Hepatocyte (in vitro differentiated cells): ENCODE measurements around the gene MRPL38. TPM values are rescaled to one million over a fixed set of nuclear protein-coding genes. Genes with fewer than 3 reads are reported as not detected.

Source experiments
- DNase-seq: peaks from one replicate; pipeline ENCODE4 v3.0.0-alpha.2; 2016; ENCODE audit warnings: low spot score
- H2AFZ ChIP-seq: fragments of 200-600 bp; sonication (generic); 2 replicates; pipeline ENCODE4 v1.6.0; 2016; ENCODE audit warnings: antibody characterized with exemption, mild to moderate bottlenecking
- H3K27ac ChIP-seq: fragments of 200-600 bp; sonication (generic); 2 replicates; pipeline ENCODE4 v1.5.1; 2016; ENCODE audit warnings: mild to moderate bottlenecking
- H3K27me3 ChIP-seq: fragments of 200-600 bp; sonication (generic); 2 replicates; pipeline ENCODE4 v1.6.1; 2016
- H3K36me3 ChIP-seq: fragments of 200-600 bp; sonication (generic); replicated peaks from 2 replicates; pipeline ENCODE4 v1.5.1; 2016; ENCODE audit warnings: low read depth; ENCODE audit not compliant: insufficient read depth
- H3K4me1 ChIP-seq: fragments of 200-600 bp; sonication (generic); 2 replicates; pipeline ENCODE4 v1.5.1; 2016; ENCODE audit warnings: mild to moderate bottlenecking, moderate library complexity; ENCODE audit not compliant: insufficient read depth
- H3K4me2 ChIP-seq: fragments of 200-600 bp; sonication (generic); 2 replicates; pipeline ENCODE4 v1.6.0; 2016
- H3K4me3 ChIP-seq: fragments of 200-600 bp; sonication (generic); 2 replicates; pipeline ENCODE4 v1.5.1; 2016; ENCODE audit warnings: mild to moderate bottlenecking
- H3K79me2 ChIP-seq: fragments of 200-600 bp; sonication (generic); 2 replicates; pipeline ENCODE4 v1.6.0; 2017; ENCODE audit warnings: mild to moderate bottlenecking
- H3K9me2 ChIP-seq: fragments of 200-600 bp; sonication (generic); replicated peaks from 2 replicates; pipeline ENCODE4 v1.6.0; 2017; ENCODE audit warnings: mild to moderate bottlenecking; ENCODE audit not compliant: insufficient read depth
- H3K9me3 ChIP-seq: fragments of 200-600 bp; sonication (generic); 2 replicates; pipeline ENCODE4 v1.5.1; 2016; ENCODE audit warnings: low read depth, mild to moderate bottlenecking
- H4K20me1 ChIP-seq: fragments of 200-600 bp; sonication (generic); 2 replicates; pipeline ENCODE4 v1.6.0; 2016; ENCODE audit warnings: mild to moderate bottlenecking; ENCODE audit not compliant: insufficient read depth, poor library complexity, severe bottlenecking
- EZH2 ChIP-seq: fragments of 200-600 bp; sonication (generic); IDR thresholded peaks from 2 replicates; pipeline ENCODE4 v1.6.1; 2016; ENCODE audit warnings: antibody characterized with exemption, mild to moderate bottlenecking, borderline replicate concordance
- EZH2phosphoT487 ChIP-seq: fragments of 200-600 bp; sonication (generic); IDR thresholded peaks from one replicate; pipeline ENCODE4 v1.6.1; 2018; ENCODE audit warnings: antibody characterized with exemption, mild to moderate bottlenecking, low read depth, moderate library complexity; ENCODE audit not compliant: unreplicated experiment, severe bottlenecking
- WGBS: methylation state at CpG from one replicate; pipeline ENCODE4 v1.1.6; 2016; ENCODE audit warnings: low lambda C conversion rate; ENCODE audit errors: missing lambda C conversion rate; 5-methylcytosine and 5-hydroxymethylcytosine counted together
- polyA plus RNA-seq: library from polyadenylated mRNA; unstranded; fragments of >200 nt; fragmentation: Nextera tagmentation; extraction: Ambion mirVana; gene quantifications from 2 replicates; pipeline ENCODE4 v1.2.1, GENCODE V29; 2016
- total RNA-seq: library from RNA; depleted of rRNA; stranded (reverse); fragments of >200 nt; gene quantifications from 2 replicates; pipeline ENCODE4 v1.2.3, GENCODE V29; 2014
- TF ChIP-seq, protein P1 (sequence below): fragments of 200-600 bp; sonication (generic); IDR thresholded peaks from 2 replicates; pipeline ENCODE4 v1.5.1; 2016; ENCODE audit warnings: antibody characterized with exemption, mild to moderate bottlenecking; ENCODE audit not compliant: poor library complexity

Gene MRPL38
- total and polyA plus RNA-seq, 2 experiments from 2014 or later: 50.2 to 124 TPM

DNA sequence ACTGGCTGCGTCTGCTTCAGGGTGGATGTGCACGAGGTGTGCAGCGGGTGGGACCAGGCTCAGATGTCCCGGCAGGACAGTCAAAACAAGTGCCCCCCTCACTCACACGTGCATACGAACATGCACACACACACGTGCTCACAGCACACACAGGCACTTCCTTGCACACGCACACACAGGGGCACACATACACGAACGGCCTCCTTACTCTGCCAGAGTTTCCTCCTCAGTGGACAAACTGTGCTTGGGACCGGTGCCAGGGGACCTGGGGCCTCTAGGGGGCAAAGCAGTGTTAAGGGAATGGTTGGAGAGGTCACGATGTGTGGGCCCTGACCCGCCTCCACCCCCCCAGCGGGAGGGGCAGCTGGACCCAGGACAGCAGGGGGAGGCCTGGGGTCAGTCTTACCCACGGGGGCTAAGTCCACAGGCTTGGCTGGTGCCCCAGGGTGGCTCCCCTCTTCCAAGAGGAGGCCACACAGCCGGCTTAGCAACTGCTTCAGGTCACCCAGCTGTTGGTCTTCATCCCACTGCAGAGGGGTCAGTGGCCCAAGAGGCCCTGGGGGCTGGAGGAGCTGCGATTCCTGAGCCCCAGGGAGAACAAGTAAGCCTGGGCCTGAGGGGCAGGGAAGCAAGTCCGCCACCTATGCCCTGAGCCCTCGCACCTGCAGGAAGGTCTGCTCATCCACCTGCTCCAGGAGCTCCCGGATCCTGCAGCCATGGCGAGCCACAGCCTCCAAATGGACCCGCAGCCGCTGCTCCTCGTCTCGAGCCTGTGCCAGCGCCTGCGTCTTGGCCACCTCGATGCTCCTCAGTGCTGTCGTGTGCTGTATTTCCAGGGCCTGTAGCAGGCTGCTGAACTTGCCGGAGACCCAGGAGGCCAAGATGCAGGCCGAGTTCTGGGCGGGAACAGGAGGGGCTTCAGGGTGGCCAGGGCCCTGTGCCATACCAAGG lies 12.8 kb downstream of the MRPL38 start:
- H3K4me1 ChIP-seq: peaks cover 7% of the 10 kb centered on the region
- H3K27ac ChIP-seq: no peak overlapping the region
- H3K36me3 ChIP-seq: no peaks in the 10 kb centered on the region
- no peaks in the 10 kb centered on the region for H3K9me2 ChIP-seq
- TF ChIP-seq, protein P1, sequence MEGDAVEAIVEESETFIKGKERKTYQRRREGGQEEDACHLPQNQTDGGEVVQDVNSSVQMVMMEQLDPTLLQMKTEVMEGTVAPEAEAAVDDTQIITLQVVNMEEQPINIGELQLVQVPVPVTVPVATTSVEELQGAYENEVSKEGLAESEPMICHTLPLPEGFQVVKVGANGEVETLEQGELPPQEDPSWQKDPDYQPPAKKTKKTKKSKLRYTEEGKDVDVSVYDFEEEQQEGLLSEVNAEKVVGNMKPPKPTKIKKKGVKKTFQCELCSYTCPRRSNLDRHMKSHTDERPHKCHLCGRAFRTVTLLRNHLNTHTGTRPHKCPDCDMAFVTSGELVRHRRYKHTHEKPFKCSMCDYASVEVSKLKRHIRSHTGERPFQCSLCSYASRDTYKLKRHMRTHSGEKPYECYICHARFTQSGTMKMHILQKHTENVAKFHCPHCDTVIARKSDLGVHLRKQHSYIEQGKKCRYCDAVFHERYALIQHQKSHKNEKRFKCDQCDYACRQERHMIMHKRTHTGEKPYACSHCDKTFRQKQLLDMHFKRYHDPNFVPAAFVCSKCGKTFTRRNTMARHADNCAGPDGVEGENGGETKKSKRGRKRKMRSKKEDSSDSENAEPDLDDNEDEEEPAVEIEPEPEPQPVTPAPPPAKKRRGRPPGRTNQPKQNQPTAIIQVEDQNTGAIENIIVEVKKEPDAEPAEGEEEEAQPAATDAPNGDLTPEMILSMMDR: no peak
- TF ChIP-seq EZH2: no peak
- no peak for TF ChIP-seq EZH2phosphoT487
- peaks cover 15% of the 10 kb centered on the region for H3K79me2 ChIP-seq
- H3K4me2 ChIP-seq: no peak overlapping the region
- DNase-seq: no peak
- H3K4me3 ChIP-seq: no peak overlapping the region
- no peaks in the 10 kb centered on the region for H3K27me3 ChIP-seq
- H2AFZ ChIP-seq: no peak overlapping the region
- H3K9me3 ChIP-seq: no peaks in the 10 kb centered on the region
- no peaks in the 10 kb centered on the region for H4K20me1 ChIP-seq
- 88% methylated on average over 31 of the region's 32 CpGs for WGBS

DNA sequence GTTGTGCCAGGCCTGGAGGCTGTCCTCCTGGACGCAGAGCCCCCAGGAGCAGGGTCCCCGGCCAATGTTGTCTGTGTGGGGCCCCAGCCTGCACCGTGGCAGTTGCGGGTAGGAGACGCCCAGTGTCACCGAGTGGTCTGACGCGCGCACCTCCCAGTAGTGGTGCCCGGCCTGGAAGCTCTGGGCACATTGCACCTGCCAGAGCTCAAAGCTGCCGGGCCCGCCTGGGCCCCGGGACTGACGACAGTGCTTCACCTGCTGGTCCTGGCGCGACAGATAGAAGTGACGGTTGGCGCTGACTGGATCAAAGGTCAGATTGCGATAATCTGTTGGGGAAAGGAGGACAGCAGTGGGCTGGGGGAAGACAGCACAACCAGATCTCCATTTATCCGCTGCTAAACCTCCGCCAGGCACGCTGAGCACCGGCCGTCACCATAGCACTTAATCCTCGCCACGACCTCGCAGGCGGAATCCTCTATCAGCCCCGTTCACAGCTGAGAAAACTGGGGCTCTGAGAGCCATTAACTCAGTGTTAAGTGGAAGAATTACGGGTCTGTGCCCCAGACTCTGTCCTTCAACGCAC lies 13.6 kb downstream of the MRPL38 start:
- no peak for DNase-seq
- no peaks in the 10 kb centered on the region for H4K20me1 ChIP-seq
- no peak overlapping the region for H2AFZ ChIP-seq
- H3K9me2 ChIP-seq: no peaks in the 10 kb centered on the region
- H3K27ac ChIP-seq: no peak overlapping the region
- no peak overlapping the region for H3K4me3 ChIP-seq
- H3K36me3 ChIP-seq: no peaks in the 10 kb centered on the region
- H3K4me1 ChIP-seq: peaks cover 7% of the 10 kb centered on the region
- H3K79me2 ChIP-seq: peaks cover 15% of the 10 kb centered on the region
- H3K27me3 ChIP-seq: no peaks in the 10 kb centered on the region
- no peaks in the 10 kb centered on the region for H3K9me3 ChIP-seq
- no peak for TF ChIP-seq EZH2phosphoT487
- TF ChIP-seq, protein P1: no peak
- no peak for TF ChIP-seq EZH2
- WGBS: 92% methylated on average over 30 of the region's 31 CpGs
- H3K4me2 ChIP-seq: no peak overlapping the region

DNA sequence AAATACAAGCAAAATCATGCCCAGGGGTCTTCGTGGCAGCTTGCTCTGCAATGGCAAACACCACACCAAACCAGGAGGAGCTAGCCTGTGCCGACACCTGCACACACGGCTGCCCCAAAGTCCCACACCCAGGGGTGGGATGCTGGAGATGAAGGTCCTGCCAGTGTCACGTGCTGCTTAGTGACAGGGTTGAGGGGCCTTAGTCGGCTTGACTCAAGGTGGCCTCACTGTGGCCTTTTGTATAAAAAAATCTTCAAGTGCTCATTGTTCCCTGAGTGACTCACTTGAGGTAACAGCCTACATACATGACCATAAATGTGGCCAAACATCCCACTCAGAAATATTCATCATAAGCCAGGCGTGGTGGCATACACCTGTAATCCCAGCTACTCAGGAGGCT lies 15.2 kb downstream of the MRPL38 start:
- Histone ChIP-seq H4K20me1 (no peaks in the 10 kb centered on the region), H3K9me3 (no peaks in the 10 kb centered on the region), H3K4me2 (no peak overlapping the region), H3K27me3 (no peaks in the 10 kb centered on the region), H3K4me1 (no peaks in the 10 kb centered on the region), H3K36me3 (no peaks in the 10 kb centered on the region), H3K4me3 (no peak overlapping the region), H2AFZ (no peak overlapping the region), H3K27ac (no peak overlapping the region), H3K79me2 (no peaks in the 10 kb centered on the region), H3K9me2 (no peaks in the 10 kb centered on the region)
- 85% methylated on average over 6 of the region's 6 CpGs for WGBS
- no peak for TF ChIP-seq EZH2
- no peak for TF ChIP-seq EZH2phosphoT487
- TF ChIP-seq, protein P1: no peak
- no peak for DNase-seq
